Neuronal stem cell (in vitro differentiated cells): ENCODE measurements around the gene BLOC1S5.

Source experiments
- DNase-seq: peaks from one replicate; pipeline ENCODE4 v3.0.0-alpha.2; 2013; ENCODE audit warnings: low spot score
- H2AFZ ChIP-seq: one replicate; pipeline ENCODE4 v1.6.1; 2013; ENCODE audit warnings: mild to moderate bottlenecking, low read length, inconsistent platforms
- H2AK5ac ChIP-seq: 2 replicates; pipeline ENCODE4 v1.6.1; 2013; ENCODE audit warnings: low read depth, mild to moderate bottlenecking, inconsistent platforms, low read length, moderate library complexity, mixed read lengths
- H2BK120ac ChIP-seq: 2 replicates; pipeline ENCODE4 v1.6.1; 2013; ENCODE audit warnings: low read depth, mild to moderate bottlenecking, inconsistent platforms, low read length, moderate library complexity, mixed read lengths
- H2BK12ac ChIP-seq: one replicate; pipeline ENCODE4 v1.6.1; 2013; ENCODE audit warnings: low read length, inconsistent platforms
- H2BK15ac ChIP-seq: 2 replicates; pipeline ENCODE4 v1.6.1; 2013; ENCODE audit warnings: mild to moderate bottlenecking, low read length, inconsistent platforms, mixed read lengths
- H2BK5ac ChIP-seq: one replicate; pipeline ENCODE4 v1.6.1; 2013; ENCODE audit warnings: inconsistent platforms, mild to moderate bottlenecking, low read length, moderate library complexity
- H3K14ac ChIP-seq: one replicate; pipeline ENCODE4 v1.6.1; 2013; ENCODE audit warnings: low read length, inconsistent platforms
- H3K18ac ChIP-seq: 2 replicates; pipeline ENCODE4 v1.6.1; 2013; ENCODE audit warnings: low read length, inconsistent platforms
- H3K23ac ChIP-seq: 2 replicates; pipeline ENCODE4 v1.6.1; 2013; ENCODE audit warnings: low read depth, mild to moderate bottlenecking, mixed read lengths, low read length, inconsistent platforms; ENCODE audit not compliant: poor library complexity
- H3K27ac ChIP-seq: replicated peaks from 3 replicates; pipeline ENCODE4 v1.5.1; 2013; ENCODE audit warnings: low read length, inconsistent platforms
- H3K27me3 ChIP-seq, 3 experiments: 2 replicates each; pipeline ENCODE4 v1.6.1; 2013; ENCODE audit warnings: low read length in 3 of 3, mild to moderate bottlenecking in 2 of 3, inconsistent platforms in 1 of 3, low read depth in 1 of 3, mixed read lengths in 1 of 3, moderate library complexity in 1 of 3; ENCODE audit not compliant: control insufficient read depth in 3 of 3, insufficient read depth in 3 of 3
- H3K36me3 ChIP-seq, 2 donors: replicated peaks in 1 of 2; 2 replicates each; pipeline ENCODE4 v1.6.1; 2013; ENCODE audit warnings: low read length in 2 of 2; ENCODE audit not compliant: control insufficient read depth in 2 of 2, insufficient read depth in 2 of 2
- H3K4ac ChIP-seq: 2 replicates; pipeline ENCODE4 v1.6.1; 2013; ENCODE audit warnings: inconsistent platforms, mild to moderate bottlenecking, low read length, moderate library complexity
- H3K4me1 ChIP-seq, 2 donors: 1 replicate in 1 of 2; 2 replicates in 1 of 2; pipeline ENCODE4 v1.6.1; 2013; ENCODE audit warnings: low read length in 2 of 2, low read depth in 1 of 2; ENCODE audit not compliant: control insufficient read depth in 2 of 2, insufficient read depth in 1 of 2
- H3K4me2 ChIP-seq: one replicate; pipeline ENCODE4 v1.6.1; 2013; ENCODE audit warnings: mild to moderate bottlenecking, low read length, inconsistent platforms; ENCODE audit not compliant: insufficient read depth, poor library complexity, severe bottlenecking
- H3K4me3 ChIP-seq, 2 donors: 2 replicates each; pipeline ENCODE4 v1.5.1; 2013; ENCODE audit warnings: low read length in 2 of 2, mild to moderate bottlenecking in 2 of 2, inconsistent platforms in 1 of 2, moderate library complexity in 1 of 2
- H3K79me1 ChIP-seq: one replicate; pipeline ENCODE4 v1.6.1; 2013; ENCODE audit warnings: low read depth, mild to moderate bottlenecking, inconsistent platforms, low read length, moderate library complexity
- H3K9ac ChIP-seq: one replicate; pipeline ENCODE4 v1.6.1; 2013; ENCODE audit warnings: mild to moderate bottlenecking, low read depth, low read length, inconsistent platforms; ENCODE audit not compliant: poor library complexity
- H3K9me3 ChIP-seq, 2 donors: replicated peaks in 1 of 2; 2 replicates each; pipeline versions ENCODE3 to v1.6.1; 2013; ENCODE audit warnings: low read length in 2 of 2, mild to moderate bottlenecking in 2 of 2, inconsistent platforms in 1 of 2, low read depth in 1 of 2, mixed read lengths in 1 of 2, moderate library complexity in 1 of 2; ENCODE audit not compliant: control insufficient read depth in 2 of 2, insufficient read depth in 1 of 2
- H4K8ac ChIP-seq: one replicate; pipeline ENCODE4 v1.6.1; 2013; ENCODE audit warnings: low read depth, mild to moderate bottlenecking, inconsistent platforms, low read length, moderate library complexity
- H4K91ac ChIP-seq: one replicate; pipeline ENCODE4 v1.6.1; 2013; ENCODE audit warnings: low read length, low read depth, mild to moderate bottlenecking, inconsistent platforms; ENCODE audit not compliant: poor library complexity
- WGBS, 2 donors: extraction: QIAGEN DNeasy Blood & Tissue Kit; methylation state at CpG; one replicate each; pipeline ENCODE4 v1.1.7; 2013; ENCODE audit warnings: missing lambda C conversion rate in 2 of 2, mixed read lengths in 1 of 2; ENCODE audit not compliant: insufficient read length in 2 of 2, insufficient replicate concordance in 1 of 2; ENCODE audit errors: extremely low coverage in 2 of 2; 5-methylcytosine and 5-hydroxymethylcytosine counted together

Gene BLOC1S5

DNA sequence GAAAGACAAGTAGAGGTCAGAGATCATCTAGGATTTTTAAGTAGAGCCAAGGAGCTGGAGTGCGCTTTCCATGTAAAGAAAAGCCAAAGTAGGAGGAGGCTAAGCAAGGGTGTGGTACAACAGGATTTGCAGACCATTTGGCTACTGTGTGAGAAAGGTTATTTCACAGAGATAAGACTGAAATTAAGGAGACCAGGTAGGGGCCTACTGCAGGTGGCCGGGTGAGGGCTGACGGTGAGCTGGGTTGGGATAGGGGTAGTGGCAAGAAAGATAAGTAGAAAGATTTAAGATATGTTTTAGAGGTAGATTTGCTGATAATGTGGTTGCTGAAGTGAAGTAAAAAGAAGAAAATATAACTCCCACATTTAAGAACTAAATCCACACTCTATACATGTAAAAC lies 3.8 kb downstream of the BLOC1S5 start:
- Histone ChIP-seq H3K14ac (no peak overlapping the region), H3K9ac (no peak overlapping the region), H3K9me3 (no peaks in the 10 kb centered on the region), H3K4ac (no peak overlapping the region), H3K18ac (no peak overlapping the region), H4K8ac (no peak overlapping the region), H2AFZ (no peak overlapping the region), H3K27me3 (no peaks in the 10 kb centered on the region), H3K23ac (no peak overlapping the region), H3K36me3 (peaks cover 6 to 63% of the 10 kb centered on the region in 2 donors), H3K4me3 (no peak overlapping the region), H2AK5ac (no peak overlapping the region), H4K91ac (no peak overlapping the region), H2BK5ac (no peak overlapping the region), H3K4me1 (peaks cover 0 to 2% of the 10 kb centered on the region in 2 donors), H3K27ac (no peak overlapping the region), H3K4me2 (no peak overlapping the region), H2BK120ac (no peak overlapping the region), H2BK12ac (no peak overlapping the region), H3K79me1 (no peaks in the 10 kb centered on the region), H2BK15ac (no peak overlapping the region)
- no CpG with 5 or more reads among the region's 3 CpGs for WGBS, 2 donors
- no peak for DNase-seq

DNA sequence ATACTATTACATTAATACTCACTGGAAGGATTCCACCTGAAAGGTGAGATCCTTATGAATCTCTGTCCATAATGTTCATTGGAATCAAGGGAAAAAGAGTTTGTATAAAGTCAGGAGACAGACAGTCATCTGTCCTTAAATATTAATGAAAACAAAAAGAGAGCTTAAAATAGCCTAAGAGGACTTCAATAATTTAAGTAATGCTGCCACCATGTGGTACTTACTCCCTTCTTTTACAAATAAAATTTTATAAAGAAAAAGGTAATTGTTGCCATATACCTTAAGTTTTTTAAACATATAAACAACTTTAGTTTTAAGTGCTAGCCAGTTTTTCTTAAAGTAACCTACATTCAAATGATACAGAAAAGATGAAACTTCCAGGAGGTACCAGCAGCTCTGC lies 5.1 kb downstream of the BLOC1S5 start:
- Histone ChIP-seq H2BK5ac (no peak overlapping the region), H2AFZ (no peak overlapping the region), H3K9ac (no peak overlapping the region), H2BK15ac (no peak overlapping the region), H2BK12ac (no peak overlapping the region), H2BK120ac (no peak overlapping the region), H4K91ac (no peak overlapping the region), H3K9me3 (no peaks in the 10 kb centered on the region), H3K27me3 (no peaks in the 10 kb centered on the region), H3K18ac (no peak overlapping the region), H3K4me2 (no peak overlapping the region), H3K79me1 (no peaks in the 10 kb centered on the region), H3K27ac (no peak overlapping the region), H4K8ac (no peak overlapping the region), H3K14ac (no peak overlapping the region), H3K4me3 (no peak overlapping the region), H3K23ac (no peak overlapping the region), H3K4ac (no peak overlapping the region), H3K4me1 (peaks cover 0 to 2% of the 10 kb centered on the region in 2 donors), H2AK5ac (no peak overlapping the region), H3K36me3 (peaks cover 6 to 75% of the 10 kb centered on the region in 2 donors)
- DNase-seq = no peak

DNA sequence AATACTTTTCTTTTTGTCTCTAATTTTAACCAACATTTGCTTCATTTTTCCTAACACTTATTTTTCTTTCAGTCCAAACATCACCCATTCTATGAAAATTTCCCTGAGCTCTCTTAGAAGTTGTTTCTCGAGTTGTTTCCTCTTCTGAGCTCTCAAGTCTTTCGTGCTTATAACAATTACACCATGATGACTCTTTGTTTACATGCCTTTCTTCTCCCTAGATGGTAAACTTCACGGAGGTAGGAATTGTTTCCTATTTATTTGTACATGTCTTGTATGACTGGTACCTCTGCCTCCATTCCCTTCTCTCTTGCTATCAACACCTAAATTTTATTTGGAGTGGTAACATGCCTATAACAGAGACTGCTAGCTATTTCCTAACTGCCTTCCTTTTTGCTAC lies 6.4 kb downstream of the BLOC1S5 start:
- no peak overlapping the region for H4K91ac ChIP-seq
- H3K36me3 ChIP-seq = peaks cover 8 to 82% of the 10 kb centered on the region in 2 donors
- no peak overlapping the region for H3K18ac ChIP-seq
- H2AFZ ChIP-seq = no peak overlapping the region
- H2BK5ac ChIP-seq = no peak overlapping the region
- H3K9me3 ChIP-seq = no peaks in the 10 kb centered on the region
- H3K79me1 ChIP-seq = no peaks in the 10 kb centered on the region
- no peak overlapping the region for H2BK120ac ChIP-seq
- H2BK12ac ChIP-seq = no peak overlapping the region
- H3K14ac ChIP-seq = no peak overlapping the region
- peaks cover 0 to 2% of the 10 kb centered on the region in 2 donors for H3K4me1 ChIP-seq
- no peak overlapping the region for H3K4ac ChIP-seq
- H3K4me3 ChIP-seq = no peak overlapping the region
- no peak for DNase-seq
- H2BK15ac ChIP-seq = no peak overlapping the region
- H3K27ac ChIP-seq = no peak overlapping the region
- no peak overlapping the region for H2AK5ac ChIP-seq
- H3K4me2 ChIP-seq = no peak overlapping the region
- no peak overlapping the region for H3K9ac ChIP-seq
- H3K27me3 ChIP-seq = no peaks in the 10 kb centered on the region
- no CpG with 5 or more reads among the region's 3 CpGs for WGBS, 2 donors
- H3K23ac ChIP-seq = no peak overlapping the region
- no peak overlapping the region for H4K8ac ChIP-seq

DNA sequence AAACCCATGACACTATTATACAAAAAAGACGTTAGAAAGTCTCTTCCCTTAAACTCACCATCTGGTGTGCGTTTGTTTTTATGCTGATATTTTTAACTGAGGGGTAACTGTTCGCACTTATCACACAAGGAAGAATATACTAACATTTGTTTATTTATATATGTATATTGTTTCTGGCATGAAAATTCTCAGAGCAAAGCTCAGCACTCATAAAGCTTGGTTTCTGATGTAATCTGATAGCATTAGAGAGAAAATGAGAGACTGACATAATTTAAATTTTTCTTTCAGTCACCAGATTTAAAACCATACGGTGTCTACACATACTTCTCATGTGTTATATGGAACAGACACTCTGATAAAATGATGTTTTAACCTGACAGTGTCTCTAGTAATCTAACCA lies 6.9 kb downstream of the BLOC1S5 start:
- Histone ChIP-seq H4K91ac (no peak overlapping the region), H3K4me1 (peaks cover 0 to 2% of the 10 kb centered on the region in 2 donors), H3K9ac (no peak overlapping the region), H3K27me3 (no peaks in the 10 kb centered on the region), H3K14ac (no peak overlapping the region), H3K27ac (no peak overlapping the region), H4K8ac (no peak overlapping the region), H3K79me1 (no peaks in the 10 kb centered on the region), H2BK5ac (no peak overlapping the region), H3K36me3 (peaks cover 8 to 77% of the 10 kb centered on the region in 2 donors), H2AFZ (no peak overlapping the region), H3K9me3 (no peaks in the 10 kb centered on the region), H3K18ac (no peak overlapping the region), H2BK120ac (no peak overlapping the region), H2AK5ac (no peak overlapping the region), H3K4me2 (no peak overlapping the region), H3K4ac (no peak overlapping the region), H3K23ac (no peak overlapping the region), H2BK15ac (no peak overlapping the region), H3K4me3 (no peak overlapping the region), H2BK12ac (no peak overlapping the region)
- WGBS, 2 donors = no CpG with 5 or more reads among the region's 4 CpGs
- no peak for DNase-seq
